Measurements from ENCODE around the gene SHQ1. TPM values are rescaled to one million over a fixed set of nuclear protein-coding genes. Genes with fewer than 3 reads are reported as not detected.

SHQ1 gene
- total and polyA plus RNA-seq, 12 donors = 7.2 to 26.4 (median 15.1) TPM

GRCh38 chr3:72887705-72888545 lies 39.7 kb upstream of the SHQ1 start, which contains the start of gene GXYLT2:
Gene GXYLT2 (plus strand): TSS chr3:72888046. CDS start chr3:72888234, 188 bp downstream.
- Histone ChIP-seq H3K36me3 (replicated peaks in 1 of 2) (no peaks in the 10 kb centered on the region), H3K9me3 (replicated peaks in 1 of 3) (no peaks in the 10 kb centered on the region), H3K4me1 (replicated peaks in 1 of 2) (peaks cover 20 to 29% of the 10 kb centered on the region in 2 donors), H3K4me3 (peak within 1 kb of the TSS in 3 of 4 donors; percentile 22 to 67 (median 33)), H3K27me3 (no peaks in the 10 kb centered on the region), H3K27ac (peak within 1 kb of the TSS in 3 of 5 donors; percentile 39 to 87 (median 73))
- intact Hi-C loops (cut with DNase I) = no loop called here
- 0 to 1% (median 0%) methylated on average over 13 to 90 of the region's 96 CpGs for WGBS, 4 donors
- TF ChIP-seq, protein P1, sequence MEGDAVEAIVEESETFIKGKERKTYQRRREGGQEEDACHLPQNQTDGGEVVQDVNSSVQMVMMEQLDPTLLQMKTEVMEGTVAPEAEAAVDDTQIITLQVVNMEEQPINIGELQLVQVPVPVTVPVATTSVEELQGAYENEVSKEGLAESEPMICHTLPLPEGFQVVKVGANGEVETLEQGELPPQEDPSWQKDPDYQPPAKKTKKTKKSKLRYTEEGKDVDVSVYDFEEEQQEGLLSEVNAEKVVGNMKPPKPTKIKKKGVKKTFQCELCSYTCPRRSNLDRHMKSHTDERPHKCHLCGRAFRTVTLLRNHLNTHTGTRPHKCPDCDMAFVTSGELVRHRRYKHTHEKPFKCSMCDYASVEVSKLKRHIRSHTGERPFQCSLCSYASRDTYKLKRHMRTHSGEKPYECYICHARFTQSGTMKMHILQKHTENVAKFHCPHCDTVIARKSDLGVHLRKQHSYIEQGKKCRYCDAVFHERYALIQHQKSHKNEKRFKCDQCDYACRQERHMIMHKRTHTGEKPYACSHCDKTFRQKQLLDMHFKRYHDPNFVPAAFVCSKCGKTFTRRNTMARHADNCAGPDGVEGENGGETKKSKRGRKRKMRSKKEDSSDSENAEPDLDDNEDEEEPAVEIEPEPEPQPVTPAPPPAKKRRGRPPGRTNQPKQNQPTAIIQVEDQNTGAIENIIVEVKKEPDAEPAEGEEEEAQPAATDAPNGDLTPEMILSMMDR (IDR thresholded peaks at IDR 0.05) = peak in 1 of 6 experiments; percentile 36
- peak in 1 of 2 donors; percentile 54 for TF ChIP-seq POLR2A (IDR thresholded peaks at IDR 0.05)
- peak; percentile 71 to 87 (median 76) for DNase-seq

DNA sequence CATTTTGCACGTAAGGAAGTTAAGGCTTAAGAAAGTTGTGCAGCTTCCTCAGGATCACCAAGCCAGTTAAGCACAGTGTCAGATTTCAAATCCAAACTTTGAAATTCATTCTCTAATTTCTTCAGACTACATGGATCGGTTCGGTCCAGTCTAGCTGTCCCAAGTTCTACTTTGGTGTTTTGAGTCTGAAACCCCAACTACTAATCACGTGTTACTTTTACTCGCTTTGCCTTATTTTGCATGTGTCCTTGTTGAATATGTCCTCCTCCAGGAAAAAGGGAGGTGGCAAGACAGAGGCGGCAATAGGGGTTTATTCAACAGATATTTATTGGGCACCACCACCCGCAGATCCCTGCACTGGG lies 39.1 kb upstream of the SHQ1 start:
- H3K27ac ChIP-seq = peak overlapping the region in 3 of 5 donors; percentile 34 to 87 (median 73)
- no peaks in the 10 kb centered on the region for H3K9me3 ChIP-seq (replicated peaks in 1 of 3)
- 2% methylated on average over 7 of the region's 7 CpGs for WGBS, 4 donors
- intact Hi-C loops (cut with DNase I) = no loop called here
- DNase-seq = peak in 1 of 7 donors; percentile 7
- no peaks in the 10 kb centered on the region for H3K36me3 ChIP-seq (replicated peaks in 1 of 2)
- TF ChIP-seq, protein P1 (IDR thresholded peaks at IDR 0.05) = no peak
- TF ChIP-seq POLR2A (IDR thresholded peaks at IDR 0.05) = no peak
- H3K4me3 ChIP-seq = peak overlapping the region in 3 of 4 donors; percentile 11 to 67 (median 22)
- peaks cover 20 to 25% of the 10 kb centered on the region in 2 donors for H3K4me1 ChIP-seq (replicated peaks in 1 of 2)
- no peaks in the 10 kb centered on the region for H3K27me3 ChIP-seq

DNA sequence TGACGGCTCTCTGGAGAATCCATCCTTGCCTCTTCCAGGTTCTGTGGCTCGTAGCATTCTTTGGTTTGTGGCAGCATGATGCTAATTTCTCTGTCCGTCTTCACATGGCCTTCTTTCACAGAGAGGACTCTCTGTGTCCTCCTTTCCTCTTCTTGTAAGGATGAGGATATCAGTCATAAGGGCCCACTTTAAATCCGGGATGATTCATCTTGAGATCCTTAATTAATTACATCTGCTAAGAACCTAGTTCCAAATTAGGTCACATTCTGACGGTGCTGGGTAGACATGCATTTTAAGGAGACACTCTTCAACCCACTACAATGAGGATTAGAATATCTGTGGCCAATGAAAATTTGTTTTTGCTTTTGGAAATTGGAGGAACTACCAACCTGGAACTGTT lies 23.9 kb upstream of the SHQ1 start:
- no peaks in the 10 kb centered on the region for H3K4me1 ChIP-seq (replicated peaks in 1 of 2)
- WGBS, 4 donors = 63 to 76% (median 74%) methylated on average over 5 of the region's 5 CpGs
- H3K27me3 ChIP-seq = no peaks in the 10 kb centered on the region
- no peaks in the 10 kb centered on the region for H3K36me3 ChIP-seq (replicated peaks in 1 of 2)
- no peak overlapping the region for H3K4me3 ChIP-seq
- H3K27ac ChIP-seq = no peak overlapping the region
- intact Hi-C loops (cut with DNase I) = no loop called here
- TF ChIP-seq POLR2A (IDR thresholded peaks at IDR 0.05) = no peak
- TF ChIP-seq, protein P1 (IDR thresholded peaks at IDR 0.05) = no peak
- no peaks in the 10 kb centered on the region for H3K9me3 ChIP-seq (replicated peaks in 1 of 3)
- DNase-seq = no peak

DNA sequence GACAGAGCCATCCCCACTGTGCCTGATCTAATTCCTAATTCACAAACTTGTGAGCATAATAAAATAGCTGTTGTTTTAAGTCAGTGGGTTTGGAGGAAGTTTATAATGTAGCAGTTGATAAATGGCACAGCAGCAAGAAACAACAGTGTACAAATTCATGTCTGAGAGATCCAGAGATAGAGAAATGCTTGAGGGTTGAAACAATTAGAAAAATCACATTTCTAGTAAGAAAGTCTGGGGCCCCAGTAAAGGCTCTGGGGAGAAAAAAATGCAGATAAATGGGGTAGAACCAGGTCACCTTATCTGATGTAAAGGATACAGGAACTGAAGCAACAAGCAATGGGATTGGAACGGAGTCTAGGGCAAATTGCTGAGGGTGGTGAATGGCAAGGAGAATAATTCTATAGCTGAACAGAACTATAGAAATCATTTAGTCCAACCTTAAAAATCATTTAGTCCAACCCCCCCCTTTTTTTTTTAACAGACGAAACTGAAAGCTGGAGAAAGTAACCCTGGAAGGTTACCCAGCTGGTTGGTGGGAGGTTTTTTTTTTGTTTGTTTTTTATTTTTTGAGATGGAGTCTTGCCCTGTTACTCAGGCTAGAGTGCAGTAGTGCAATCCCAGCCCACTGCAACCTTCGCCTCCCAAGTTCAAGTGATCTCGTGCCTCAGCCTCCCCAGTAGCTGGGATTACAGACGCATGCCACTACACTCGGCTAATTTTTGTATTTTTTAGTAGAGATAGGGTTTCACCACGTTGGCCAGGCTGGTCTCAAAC lies 14.3 kb upstream of the SHQ1 start:
- no peaks in the 10 kb centered on the region for H3K9me3 ChIP-seq (replicated peaks in 1 of 3)
- no peaks in the 10 kb centered on the region for H3K36me3 ChIP-seq (replicated peaks in 1 of 2)

More for the DNA sequence above, 14.3 kb upstream of the SHQ1 start:
- intact Hi-C loops (cut with DNase I) = no loop called here
- Histone ChIP-seq H3K4me1 (replicated peaks in 1 of 2) (no peaks in the 10 kb centered on the region), H3K4me3 (no peak overlapping the region), H3K27ac (no peak overlapping the region), H3K27me3 (no peaks in the 10 kb centered on the region)
- DNase-seq = no peak
- WGBS, 4 donors = 67 to 76% (median 68%) methylated on average over 7 of the region's 7 CpGs
- TF ChIP-seq, protein P1 (IDR thresholded peaks at IDR 0.05) = no peak
- TF ChIP-seq POLR2A (IDR thresholded peaks at IDR 0.05) = no peak
